GM04504 (cell line): ENCODE measurements around the gene CIROP.

ENCODE experiments used
- DNase-seq: peaks from one replicate; pipeline ENCODE4 v3.0.0-alpha.2; 2012; ENCODE audit warnings: low read depth

CIROP gene

DNA sequence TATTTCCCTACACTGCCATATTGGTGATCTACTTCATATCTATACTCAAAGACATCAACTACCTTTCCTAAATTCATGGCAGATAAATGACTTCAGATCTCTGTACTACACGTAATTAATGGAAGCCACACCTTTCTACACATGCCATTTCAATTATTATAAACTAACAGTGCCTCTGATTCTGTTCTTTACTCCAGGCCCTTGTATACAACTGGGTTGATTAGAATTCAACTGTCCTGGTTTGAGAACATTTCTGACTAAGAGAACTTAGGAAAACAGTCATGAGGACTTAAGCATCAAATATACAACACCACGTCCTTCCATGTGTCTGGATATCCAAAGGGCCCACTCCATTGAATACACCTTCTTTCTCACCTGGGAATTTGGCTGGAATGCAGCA is 11.7 kb downstream of the CIROP start:
- DNase-seq: no peak

DNA sequence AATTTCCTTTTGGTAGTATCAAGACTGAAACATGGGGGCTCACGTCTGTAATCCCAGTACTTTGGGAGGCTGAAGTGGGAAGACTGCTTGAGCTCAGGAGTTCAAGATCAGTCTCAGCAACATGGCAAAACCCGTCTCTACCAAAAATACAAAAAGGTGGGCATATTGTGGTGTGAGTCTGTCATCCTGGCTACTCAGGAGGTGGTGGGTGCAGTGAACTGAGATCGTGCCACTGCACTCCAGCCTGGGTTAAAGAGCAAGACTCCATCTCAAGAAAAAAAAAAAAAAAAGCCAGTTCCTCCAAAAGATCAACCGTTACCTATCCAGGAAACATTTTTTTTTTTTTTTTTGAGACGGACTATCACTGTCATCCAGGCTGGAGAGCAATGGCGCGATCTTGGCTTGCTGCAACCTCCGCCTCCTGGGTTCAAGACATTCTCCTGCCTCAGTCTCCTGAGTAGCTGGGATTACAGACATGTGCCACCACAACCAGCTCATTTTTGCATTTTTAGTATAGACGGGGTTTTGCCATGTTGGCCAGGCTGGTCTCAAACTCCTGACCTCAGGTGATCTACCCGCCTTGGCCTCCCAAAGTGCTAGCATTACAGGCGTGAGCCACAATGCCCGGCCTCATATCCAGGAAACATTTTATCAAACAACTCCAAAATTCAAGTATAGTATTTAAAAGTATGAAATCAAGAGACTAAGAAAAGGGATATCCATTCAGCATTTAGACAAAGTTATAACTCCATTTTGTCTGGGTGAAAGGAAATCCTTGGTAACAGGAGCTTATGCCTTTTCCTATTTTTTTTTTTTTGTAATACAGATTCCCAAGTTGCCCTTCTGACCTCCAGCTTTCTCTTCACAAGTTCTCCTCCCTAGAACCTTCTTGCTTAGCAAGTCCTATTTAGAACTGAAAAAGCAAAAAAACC is 13.2 kb downstream of the CIROP start:
- no peak for DNase-seq

DNA sequence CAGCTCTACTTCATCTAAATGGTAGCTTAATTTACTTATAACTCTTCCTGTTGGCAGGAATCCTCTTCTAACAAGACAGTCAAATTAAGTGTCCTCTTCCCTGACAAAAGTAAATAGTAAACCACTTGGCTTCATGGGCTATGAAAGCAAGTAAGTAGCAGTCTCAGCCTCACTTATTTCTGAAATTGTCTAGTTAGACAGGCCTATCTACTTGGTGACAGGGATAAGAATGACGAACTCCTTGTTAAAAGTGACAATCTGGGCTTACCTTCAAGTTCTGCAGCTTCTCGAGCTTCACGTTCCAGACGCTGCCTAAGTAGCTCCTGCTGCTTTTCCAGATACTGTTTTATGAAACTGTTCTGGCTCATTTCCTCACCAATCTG is 14.5 kb downstream of the CIROP start:
- no peak for DNase-seq

GRCh38 chr14:23089498-23090253 is 15.1 kb downstream of the CIROP start:
- no peak for DNase-seq

GRCh38 chr14:23086565-23086964 is 18.2 kb downstream of the CIROP start:
- no peak for DNase-seq

DNA sequence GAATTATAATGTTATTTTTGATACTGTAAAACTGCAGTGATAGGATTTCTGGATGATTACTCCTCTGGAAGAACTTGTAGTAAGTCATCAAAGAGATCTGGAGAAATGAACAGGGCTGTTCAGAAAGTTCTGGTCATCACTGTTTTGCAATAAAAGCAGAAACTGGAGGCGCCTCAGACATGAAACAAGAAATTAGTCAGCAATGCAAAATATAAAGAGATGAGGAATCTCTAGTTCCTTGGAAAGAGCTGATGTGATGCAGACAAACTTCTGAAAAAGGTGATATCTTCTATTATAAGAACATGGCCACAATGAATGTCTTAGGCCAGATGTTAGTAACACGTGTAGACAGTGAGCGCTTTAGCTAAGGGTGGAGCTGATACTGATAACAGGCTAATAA is 19.3 kb downstream of the CIROP start:
- DNase-seq: no peak

GRCh38 chr14:23080474-23080873 is 24.3 kb downstream of the CIROP start:
- no peak for DNase-seq

- DNase-seq: no peak
Observed at GRCh38 chr14:23079716-23080115, 25.1 kb downstream of the CIROP start.

GRCh38 chr14:23078692-23079116 is 26.1 kb downstream of the CIROP start:
- DNase-seq: peak; percentile 98

GRCh38 chr14:23077962-23078361 is 26.8 kb downstream of the CIROP start:
- DNase-seq: no peak

DNA sequence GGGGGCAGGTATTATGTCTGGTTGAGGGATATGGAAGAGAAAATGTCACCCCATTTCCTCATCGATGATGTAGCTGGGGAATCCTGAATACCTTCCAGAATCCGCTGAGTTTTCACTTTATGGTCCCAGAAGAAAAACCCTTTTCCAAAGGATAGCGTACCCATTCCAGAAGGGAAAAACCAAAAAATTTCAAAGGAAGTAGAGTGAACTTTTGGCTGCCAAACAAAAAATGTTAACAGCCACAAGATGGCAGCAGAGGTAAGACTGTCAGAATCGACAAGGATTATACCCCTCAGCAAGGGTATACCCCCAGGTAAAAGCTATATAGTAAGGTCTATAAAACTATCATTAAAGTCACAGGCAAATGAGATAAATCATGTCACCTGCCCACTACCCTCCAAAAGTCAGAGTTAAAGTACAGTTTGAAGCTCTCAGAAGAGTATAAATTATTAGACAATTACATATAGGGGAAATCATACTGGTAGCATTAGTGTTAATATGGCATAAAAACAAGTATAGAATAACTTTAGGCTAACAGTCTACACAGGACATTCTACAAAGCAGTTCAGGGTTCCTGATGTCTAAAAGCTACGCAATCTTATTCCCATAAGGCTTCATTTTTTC is 27.9 kb downstream of the CIROP start:
- DNase-seq: no peak

GRCh38 chr14:23074906-23075305 is 29.9 kb downstream of the CIROP start:
- no peak for DNase-seq

GRCh38 chr14:23071921-23072539 is 32.8 kb downstream of the CIROP start:
- DNase-seq: no peak

DNA sequence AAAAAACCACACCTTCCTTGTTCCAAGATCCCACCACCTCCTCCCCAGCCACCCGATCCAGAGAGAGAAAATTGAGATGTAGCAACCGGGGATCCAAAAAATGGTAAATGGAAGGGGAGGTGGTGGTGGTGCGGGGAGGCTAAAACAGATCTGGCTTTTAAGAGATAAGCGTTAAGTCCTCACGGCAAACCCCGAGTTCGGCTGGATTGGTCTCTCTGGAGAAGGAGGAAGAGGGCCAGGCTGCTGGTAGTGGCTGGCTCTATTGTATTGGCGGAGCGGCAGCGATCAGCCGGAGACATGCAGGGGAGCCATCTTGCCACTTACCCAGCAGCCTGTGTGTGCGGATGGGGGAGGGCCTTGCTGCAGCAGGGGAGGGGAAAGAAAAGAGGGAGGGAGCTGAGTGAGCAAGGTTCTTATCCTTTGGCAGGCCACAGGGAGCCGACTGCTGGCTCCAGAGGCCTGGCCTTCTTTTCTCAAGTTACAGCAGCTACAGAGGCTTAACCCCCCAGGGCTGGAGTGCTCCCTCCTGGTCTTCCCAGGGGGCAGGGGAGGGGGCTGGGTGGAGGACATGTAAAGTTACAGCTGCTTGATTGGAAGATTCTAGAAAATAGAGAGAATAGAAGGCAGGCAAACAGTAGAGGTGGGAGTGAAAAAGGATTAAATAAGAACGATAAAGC is 33.4 kb downstream of the CIROP start:
- DNase-seq: peak; percentile 82

DNA sequence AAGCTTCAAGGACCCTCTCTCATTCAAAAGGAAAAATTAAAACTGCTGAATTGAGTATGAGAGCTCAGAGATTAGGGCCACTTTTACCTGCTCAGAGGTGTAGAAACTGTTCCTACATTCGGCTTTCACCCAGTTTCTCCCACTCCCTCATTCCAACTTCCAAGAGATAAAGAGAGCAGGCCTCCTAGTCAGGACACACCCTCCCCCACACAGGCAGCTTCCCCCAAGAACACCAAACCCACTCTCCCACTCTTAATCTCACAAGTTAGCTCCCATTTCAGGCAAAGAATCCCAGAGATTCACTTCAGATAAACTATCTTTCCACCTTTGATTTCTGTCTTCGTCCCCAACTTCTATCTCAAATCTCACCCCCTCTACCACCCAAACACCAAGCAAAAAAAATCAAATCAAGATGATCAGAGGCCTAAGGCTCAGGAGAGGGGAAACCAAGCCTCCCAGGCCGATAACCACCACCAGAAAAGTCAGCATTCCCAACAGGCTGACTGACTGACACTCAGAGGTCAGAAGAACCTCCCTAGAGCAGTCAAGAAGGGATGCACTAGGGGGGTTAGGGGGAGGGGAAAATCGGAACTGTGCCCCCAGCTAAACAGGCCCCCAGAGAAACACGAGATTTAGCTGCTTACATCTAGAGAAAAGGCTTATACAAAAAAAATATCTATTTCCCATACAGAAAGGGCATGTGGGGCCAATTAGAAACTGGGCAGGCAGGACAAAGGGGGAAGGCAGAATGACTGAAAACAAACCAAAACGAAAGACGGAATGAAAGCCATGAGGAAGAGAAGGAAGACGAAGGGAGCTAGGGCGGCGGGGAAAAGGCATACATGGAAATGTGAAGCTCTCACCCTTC is 34.3 kb downstream of the CIROP start:
- no peak for DNase-seq

- no peak for DNase-seq
Observed at GRCh38 chr14:23069413-23069806, 35.4 kb downstream of the CIROP start.

- DNase-seq: peak; percentile 83
Observed at GRCh38 chr14:23068789-23069412, 35.9 kb downstream of the CIROP start.

GRCh38 chr14:23067847-23068788 is 36.7 kb downstream of the CIROP start:
- no peak for DNase-seq
